Trophoblast cell (in vitro differentiated cells and primary cell): ENCODE results near the gene KIF21B.

Experiments used
- DNase-seq, 2 donors: peaks; one replicate each; pipeline ENCODE4 v3.0.0-alpha.2; 2016
- H2AFZ ChIP-seq: 2 replicates; pipeline ENCODE4 v1.6.1; 2013; ENCODE audit warnings: low read length, moderate library complexity, mild to moderate bottlenecking; ENCODE audit not compliant: insufficient read depth, poor library complexity
- H2AK5ac ChIP-seq: 2 replicates; pipeline ENCODE4 v1.6.1; 2013; ENCODE audit warnings: mild to moderate bottlenecking, low read length
- H2BK120ac ChIP-seq: 2 replicates; pipeline ENCODE4 v1.6.1; 2013; ENCODE audit warnings: low read length, mild to moderate bottlenecking, moderate library complexity; ENCODE audit not compliant: insufficient read depth, poor library complexity
- H2BK12ac ChIP-seq: 2 replicates; pipeline ENCODE4 v1.6.1; 2013; ENCODE audit warnings: mild to moderate bottlenecking, low read length, moderate library complexity
- H2BK5ac ChIP-seq: 2 replicates; pipeline ENCODE4 v1.6.1; 2013; ENCODE audit warnings: low read length, low read depth, moderate library complexity, mild to moderate bottlenecking; ENCODE audit not compliant: poor library complexity
- H3K14ac ChIP-seq: 2 replicates; pipeline ENCODE4 v1.6.1; 2013; ENCODE audit warnings: mild to moderate bottlenecking, low read length
- H3K18ac ChIP-seq: 2 replicates; pipeline ENCODE4 v1.6.1; 2013; ENCODE audit warnings: mild to moderate bottlenecking, low read length
- H3K23ac ChIP-seq: 2 replicates; pipeline ENCODE4 v1.6.1; 2013; ENCODE audit warnings: low read length
- H3K27ac ChIP-seq: 2 replicates; pipeline ENCODE4 v1.5.1; 2013; ENCODE audit warnings: low read depth, mild to moderate bottlenecking, inconsistent platforms, low read length, moderate library complexity
- H3K27me3 ChIP-seq: 2 replicates; pipeline ENCODE4 v1.6.1; 2013; ENCODE audit warnings: inconsistent platforms, mild to moderate bottlenecking, low read length, moderate library complexity; ENCODE audit not compliant: insufficient read depth
- H3K36me3 ChIP-seq, 2 experiments: 1 replicate in 1 of 2; 2 replicates in 1 of 2; pipeline ENCODE4 v1.6.1; 2013; ENCODE audit warnings: low read length in 2 of 2, mild to moderate bottlenecking in 2 of 2, moderate library complexity in 1 of 2; ENCODE audit not compliant: insufficient read depth in 2 of 2, control insufficient read depth in 1 of 2
- H3K4ac ChIP-seq: 2 replicates; pipeline ENCODE4 v1.6.1; 2013; ENCODE audit warnings: low read depth, mild to moderate bottlenecking, low read length, moderate library complexity
- H3K4me1 ChIP-seq, 2 experiments: 1 replicate in 1 of 2; 2 replicates in 1 of 2; pipeline ENCODE4 v1.6.1; 2013; ENCODE audit warnings: low read length in 2 of 2, mild to moderate bottlenecking in 2 of 2, moderate library complexity in 1 of 2; ENCODE audit not compliant: insufficient read depth in 2 of 2, control insufficient read depth in 1 of 2
- H3K4me2 ChIP-seq: 2 replicates; pipeline ENCODE4 v1.6.1; 2013; ENCODE audit warnings: inconsistent platforms, mild to moderate bottlenecking, low read length, moderate library complexity
- H3K4me3 ChIP-seq: 2 replicates; pipeline ENCODE4 v1.5.1; 2013; ENCODE audit warnings: mild to moderate bottlenecking, low read depth, low read length, inconsistent platforms
- H3K79me1 ChIP-seq: one replicate; pipeline ENCODE4 v1.6.1; 2013; ENCODE audit warnings: low read length
- H3K79me2 ChIP-seq: 2 replicates; pipeline ENCODE4 v1.6.1; 2013; ENCODE audit warnings: low read length, mild to moderate bottlenecking; ENCODE audit not compliant: control insufficient read depth, insufficient read depth, poor library complexity
- H3K9ac ChIP-seq: 2 replicates; pipeline ENCODE4 v1.6.1; 2013; ENCODE audit warnings: mild to moderate bottlenecking, low read length
- H3K9me3 ChIP-seq: 2 replicates; pipeline ENCODE4 v1.6.1; 2013; ENCODE audit warnings: low read depth, mild to moderate bottlenecking, control low read depth, inconsistent platforms, low read length; ENCODE audit not compliant: insufficient read depth
- H4K12ac ChIP-seq: 2 replicates; pipeline ENCODE4 v1.6.1; 2013; ENCODE audit warnings: low read depth, mild to moderate bottlenecking, low read length, moderate library complexity
- H4K8ac ChIP-seq: 2 replicates; pipeline ENCODE4 v1.6.1; 2013; ENCODE audit warnings: low read depth, mild to moderate bottlenecking, low read length, moderate library complexity
- H4K91ac ChIP-seq: one replicate; pipeline ENCODE4 v1.6.1; 2013; ENCODE audit warnings: low read depth, mild to moderate bottlenecking, low read length, moderate library complexity
- WGBS: extraction: QIAGEN DNeasy Blood & Tissue Kit; methylation state at CpG from one replicate; pipeline ENCODE4 v1.1.7; 2013; ENCODE audit warnings: missing lambda C conversion rate; ENCODE audit not compliant: insufficient read length, insufficient coverage; ENCODE audit errors: extremely low coverage; 5-methylcytosine and 5-hydroxymethylcytosine counted together

The KIF21B gene

GRCh38 chr1:200998323-200998722, 25.2 kb downstream of the KIF21B start:
- Histone ChIP-seq H4K91ac (no peak overlapping the region), H4K8ac (no peak overlapping the region), H3K9ac (no peak overlapping the region), H3K4me1 (no peaks in the 10 kb centered on the region), H2BK120ac (no peak overlapping the region), H2BK12ac (no peak overlapping the region), H3K27ac (no peak overlapping the region), H2AFZ (no peak overlapping the region), H3K4me2 (no peak overlapping the region), H3K79me2 (no peaks in the 10 kb centered on the region), H3K27me3 (no peaks in the 10 kb centered on the region), H3K14ac (no peak overlapping the region), H4K12ac (no peak overlapping the region), H3K36me3 (no peaks in the 10 kb centered on the region), H2BK5ac (no peak overlapping the region), H3K9me3 (no peaks in the 10 kb centered on the region), H3K79me1 (no peaks in the 10 kb centered on the region), H3K23ac (no peak overlapping the region), H3K18ac (no peak overlapping the region), H2AK5ac (no peak overlapping the region), H3K4me3 (no peak overlapping the region), H3K4ac (no peak overlapping the region)
- DNase-seq: no peak
- WGBS: no CpG with 5 or more reads among the region's 16 CpGs

- Histone ChIP-seq H3K79me2 (no peaks in the 10 kb centered on the region), H3K4me2 (no peak overlapping the region), H3K4me3 (no peak overlapping the region), H2AK5ac (no peak overlapping the region), H2BK120ac (no peak overlapping the region), H3K27ac (no peak overlapping the region), H2BK5ac (no peak overlapping the region), H3K79me1 (no peaks in the 10 kb centered on the region), H3K9me3 (peaks cover 5% of the 10 kb centered on the region), H4K8ac (no peak overlapping the region), H3K14ac (no peak overlapping the region), H2BK12ac (no peak overlapping the region), H2AFZ (no peak overlapping the region), H3K27me3 (no peaks in the 10 kb centered on the region), H3K23ac (no peak overlapping the region), H4K91ac (no peak overlapping the region), H3K4ac (no peak overlapping the region), H3K18ac (no peak overlapping the region), H3K36me3 (no peaks in the 10 kb centered on the region), H4K12ac (no peak overlapping the region), H3K4me1 (no peaks in the 10 kb centered on the region), H3K9ac (no peak overlapping the region)
- DNase-seq: no peak
- WGBS: no CpG with 5 or more reads among the region's 4 CpGs
Measured at GRCh38 chr1:200992382-200993048, 31.0 kb downstream of the KIF21B start.

DNA sequence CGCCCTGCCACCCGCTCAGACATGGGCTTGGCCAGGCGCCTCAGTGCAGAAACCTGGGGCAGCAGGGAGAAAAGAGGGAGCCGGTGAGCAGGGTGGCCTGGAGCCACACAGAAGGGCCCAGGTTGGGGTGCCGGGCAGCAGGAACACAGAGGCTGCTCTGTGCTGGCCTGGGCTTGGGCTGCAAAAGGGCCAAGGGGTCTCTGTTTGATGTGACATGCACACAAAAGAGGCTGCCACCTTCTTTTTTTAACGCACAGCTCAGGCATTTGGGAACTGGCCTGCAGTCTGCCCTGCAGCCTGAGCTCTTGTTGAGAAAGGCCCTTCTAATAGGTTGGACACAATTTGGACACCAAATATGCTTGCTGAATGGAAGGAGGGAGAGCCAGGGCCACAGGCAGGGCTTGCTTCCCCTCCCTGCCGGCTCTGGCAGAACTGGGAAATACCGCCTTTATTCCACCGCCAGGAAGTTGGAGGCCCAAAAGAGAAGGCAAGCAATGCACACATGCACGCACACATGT, 32.4 kb downstream of the KIF21B start:
- Histone ChIP-seq H3K27ac (no peak overlapping the region), H3K79me1 (no peaks in the 10 kb centered on the region), H3K18ac (no peak overlapping the region), H2BK5ac (no peak overlapping the region), H3K9ac (no peak overlapping the region), H3K79me2 (no peaks in the 10 kb centered on the region), H2AFZ (no peak overlapping the region), H2AK5ac (no peak overlapping the region), H3K4me1 (no peaks in the 10 kb centered on the region), H2BK12ac (no peak overlapping the region), H4K8ac (no peak overlapping the region), H3K23ac (no peak overlapping the region), H3K4ac (no peak overlapping the region), H3K4me2 (no peak overlapping the region), H3K36me3 (no peaks in the 10 kb centered on the region), H2BK120ac (no peak overlapping the region), H3K9me3 (peaks cover 5% of the 10 kb centered on the region), H3K27me3 (no peaks in the 10 kb centered on the region), H3K4me3 (no peak overlapping the region), H4K12ac (no peak overlapping the region), H3K14ac (no peak overlapping the region), H4K91ac (no peak overlapping the region)
- no CpG with 5 or more reads among the region's 10 CpGs for WGBS
- no peak for DNase-seq

DNA sequence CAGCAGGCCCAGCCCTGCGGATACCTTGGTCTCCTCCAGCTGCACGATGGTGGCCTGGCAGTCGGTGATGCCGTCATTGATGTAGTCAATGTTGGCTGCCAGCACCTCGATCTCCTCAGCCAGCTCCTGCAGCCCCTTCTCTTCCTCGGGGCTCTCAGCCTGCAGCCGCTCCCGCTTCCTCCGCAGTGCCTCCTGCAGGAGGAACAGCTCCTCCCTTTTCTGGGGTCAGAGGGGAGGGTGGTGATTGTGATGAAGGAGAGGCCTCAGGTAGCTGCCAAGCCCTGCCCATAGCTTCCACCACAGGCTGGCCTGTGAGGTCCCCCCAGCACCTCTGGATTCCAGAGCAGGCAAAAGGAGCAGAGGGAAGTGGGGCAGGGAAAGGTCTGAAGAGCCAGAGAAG, 33.4 kb downstream of the KIF21B start:
- Histone ChIP-seq H3K14ac (no peak overlapping the region), H3K4me2 (no peak overlapping the region), H4K12ac (no peak overlapping the region), H2BK12ac (no peak overlapping the region), H3K27me3 (no peaks in the 10 kb centered on the region), H3K79me1 (no peaks in the 10 kb centered on the region), H3K4ac (no peak overlapping the region), H3K36me3 (no peaks in the 10 kb centered on the region), H3K4me3 (no peak overlapping the region), H4K91ac (no peak overlapping the region), H4K8ac (no peak overlapping the region), H3K23ac (no peak overlapping the region), H3K9ac (no peak overlapping the region), H2AFZ (no peak overlapping the region), H3K9me3 (peaks cover 5% of the 10 kb centered on the region), H3K18ac (no peak overlapping the region), H2AK5ac (no peak overlapping the region), H3K27ac (no peak overlapping the region), H3K79me2 (no peaks in the 10 kb centered on the region), H2BK120ac (no peak overlapping the region), H2BK5ac (no peak overlapping the region), H3K4me1 (no peaks in the 10 kb centered on the region)
- DNase-seq: no peak
- no CpG with 5 or more reads among the region's 9 CpGs for WGBS
